EL (cell line): ENCODE results near the gene EEPD1.
A peak's percentile ranks its signal among the peaks of the same experiment; 100 is the strongest.

ENCODE experiments used
- DNase-seq: peaks from one replicate; pipeline ENCODE4 v3.0.0-alpha.2; 2016

Gene EEPD1

DNA sequence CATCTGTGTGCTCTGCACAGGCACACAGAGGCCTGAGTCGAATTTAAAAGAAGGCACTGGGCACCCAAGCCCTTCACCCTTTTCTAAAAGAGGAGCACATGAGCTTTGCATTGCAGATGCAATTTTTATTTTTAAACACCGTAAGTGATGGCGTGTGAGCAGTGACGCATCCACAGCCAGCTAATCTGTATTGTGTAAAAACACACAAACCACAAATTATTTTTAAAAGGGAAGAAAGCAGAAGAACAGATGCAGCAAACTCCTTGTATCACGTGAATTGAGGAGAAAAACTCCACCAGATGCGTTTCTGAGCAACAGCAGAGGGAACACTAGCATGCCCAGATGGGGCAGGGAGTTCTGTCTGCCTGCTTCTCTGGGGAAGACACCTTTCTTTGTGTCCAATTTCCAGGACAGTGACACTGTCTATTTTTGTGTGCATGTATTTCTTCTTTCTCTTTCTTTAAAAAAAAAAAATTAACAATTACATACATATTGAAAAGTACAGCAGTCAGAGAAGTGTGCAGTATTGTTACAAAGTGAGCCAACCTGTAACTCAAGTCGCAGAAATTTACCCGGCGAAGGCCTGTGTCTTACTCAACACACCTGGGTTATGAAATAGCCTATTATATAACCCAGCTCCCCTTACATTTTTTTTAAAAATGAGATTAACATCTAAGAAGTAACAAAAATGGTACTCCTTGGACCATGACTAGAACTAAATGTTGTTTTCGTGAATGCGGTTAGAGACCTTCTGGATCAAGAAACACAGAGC is 39.2 kb downstream of the EEPD1 start:
- peak; percentile 74 for DNase-seq

DNA sequence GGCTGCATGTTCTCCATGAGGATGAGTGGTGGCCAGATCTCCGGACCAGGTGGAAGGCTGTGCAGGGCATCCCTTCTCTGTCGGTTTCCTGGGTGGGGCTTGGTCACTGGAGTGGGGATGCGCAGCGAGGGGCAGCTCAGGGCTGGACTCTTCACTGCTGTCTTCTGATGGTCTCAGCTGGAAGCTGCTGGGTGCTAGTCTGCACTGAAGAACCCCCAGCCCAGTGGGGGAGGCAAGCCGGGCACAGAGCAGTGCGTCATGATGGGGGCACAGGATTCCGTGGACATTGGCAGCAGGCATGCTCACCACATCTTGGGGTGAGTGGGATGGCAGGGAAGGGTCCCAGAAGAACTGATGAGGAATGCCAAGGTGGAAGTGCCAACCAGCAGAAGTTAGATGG is 39.8 kb downstream of the EEPD1 start:
- DNase-seq: no peak

DNA sequence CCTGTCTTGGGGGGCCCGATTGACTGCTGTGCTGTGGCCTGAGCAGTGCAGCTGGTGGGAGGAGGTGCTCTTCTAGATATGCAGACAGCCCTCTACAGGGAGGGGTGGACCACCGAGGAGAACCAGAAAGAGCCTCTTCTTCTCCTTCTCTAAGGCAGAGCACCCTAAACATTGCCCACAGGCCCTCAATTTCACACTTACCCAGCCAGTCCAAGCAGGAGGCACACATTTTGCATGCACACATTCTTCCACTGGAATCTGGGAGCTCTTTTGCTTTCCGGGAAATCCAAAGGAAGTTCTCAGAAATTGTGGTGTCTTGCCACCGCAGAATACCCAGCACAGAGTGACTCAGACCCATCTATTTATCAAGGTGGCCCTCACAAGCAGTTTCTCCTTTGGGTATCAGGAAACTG is 45.8 kb downstream of the EEPD1 start:
- peak; percentile 49 for DNase-seq

DNA sequence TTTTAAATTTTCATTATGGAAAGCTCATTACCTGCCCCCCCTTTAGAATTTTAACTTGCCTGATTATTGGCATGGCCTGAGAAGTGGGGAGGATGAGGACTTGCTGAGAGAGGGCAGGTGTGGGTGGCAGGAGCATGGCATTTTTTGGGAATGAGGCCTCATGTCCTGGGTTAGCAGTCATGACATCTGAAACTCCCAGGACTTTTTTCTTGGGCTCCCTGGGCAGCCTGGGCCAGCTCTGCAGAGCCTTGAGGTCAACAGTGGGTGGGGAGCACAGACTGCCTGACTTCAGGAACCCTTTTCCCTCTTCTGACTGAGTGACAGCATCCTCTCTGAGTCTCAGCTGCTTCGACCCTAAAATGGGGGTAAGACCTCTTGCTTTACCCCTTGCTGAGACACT is 46.3 kb downstream of the EEPD1 start:
- no peak for DNase-seq

DNA sequence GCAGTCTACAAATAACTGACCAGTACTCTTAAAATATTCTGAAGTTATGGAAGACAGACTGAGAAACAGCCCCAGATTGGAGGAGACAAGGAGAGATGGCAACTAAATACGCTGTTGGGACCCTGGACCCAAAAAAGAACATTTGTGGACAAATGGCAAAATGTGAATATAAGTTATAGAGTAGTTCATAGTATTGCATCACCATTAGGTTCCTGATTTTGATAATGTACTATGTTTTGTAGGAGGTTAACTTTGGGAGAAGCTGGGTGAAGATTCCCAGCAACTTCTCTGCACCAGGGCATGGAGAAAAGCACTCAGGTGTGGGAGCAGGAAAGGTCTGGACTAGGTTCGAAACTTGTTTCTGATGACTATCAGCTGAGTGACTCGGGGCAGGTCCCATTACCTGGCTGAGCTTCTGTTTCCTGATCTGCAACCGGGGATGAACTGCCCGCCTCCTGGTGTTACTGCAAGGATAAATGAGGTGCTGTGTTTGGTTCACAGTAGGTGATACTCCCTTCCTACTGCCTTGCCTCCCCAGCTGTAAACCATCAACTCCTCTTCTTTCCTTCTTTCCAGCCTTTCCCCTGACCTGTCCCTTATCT is 48.2 kb downstream of the EEPD1 start:
- no peak for DNase-seq

DNA sequence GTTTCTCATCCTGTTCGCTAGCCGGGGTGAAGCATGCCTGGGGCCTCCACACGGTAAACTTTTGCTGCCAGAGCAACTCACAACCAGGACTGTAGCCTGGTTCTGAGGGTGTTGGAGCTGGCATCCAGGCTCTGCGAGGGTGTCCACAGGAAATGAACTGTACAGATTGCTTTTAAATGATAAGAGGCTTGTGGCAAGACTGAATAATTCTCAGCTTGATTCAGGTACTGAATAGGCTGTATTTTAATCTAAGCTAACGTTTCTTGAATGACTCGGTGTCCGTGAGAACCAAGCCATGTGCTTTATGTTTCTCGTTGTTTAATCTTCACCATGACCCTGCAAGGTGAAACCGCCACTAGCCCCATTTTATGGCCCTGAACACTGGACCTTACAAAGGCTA is 49.3 kb downstream of the EEPD1 start:
- peak; percentile 7 for DNase-seq

DNA sequence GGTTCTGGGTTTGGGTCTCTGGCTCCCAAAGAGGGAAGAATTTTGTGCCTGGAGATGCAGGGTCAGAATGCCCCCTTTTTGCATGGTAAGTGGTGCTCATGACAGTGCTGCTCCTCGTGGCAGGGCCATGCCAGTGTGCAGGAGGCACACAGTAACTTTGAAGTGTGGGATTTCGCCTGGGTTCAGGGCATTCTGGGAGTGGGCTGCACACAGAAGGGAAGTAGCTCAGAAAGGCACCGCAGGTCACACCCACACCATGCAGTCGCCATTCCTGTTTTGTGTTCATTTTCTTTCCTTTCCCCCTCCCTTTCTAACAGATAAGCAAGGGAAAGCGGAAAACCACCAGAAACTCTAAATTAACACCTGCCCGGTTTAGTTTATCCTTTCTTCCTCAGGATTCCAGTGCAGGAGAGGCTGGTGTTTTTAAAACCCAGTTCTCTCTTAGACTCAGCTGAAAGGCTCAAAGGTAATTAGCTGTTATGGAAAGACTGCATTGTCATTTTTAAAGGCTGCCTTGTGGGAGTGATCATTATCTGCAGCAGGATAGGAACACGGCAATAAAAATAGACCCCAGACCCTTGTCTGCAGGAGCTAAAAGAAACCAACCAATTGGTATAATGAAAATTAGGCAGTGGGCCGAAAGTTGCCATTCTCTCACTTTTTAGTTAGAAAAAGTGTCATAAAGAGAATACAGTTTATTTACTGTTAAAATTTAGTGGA is 50.2 kb downstream of the EEPD1 start:
- DNase-seq: no peak

DNA sequence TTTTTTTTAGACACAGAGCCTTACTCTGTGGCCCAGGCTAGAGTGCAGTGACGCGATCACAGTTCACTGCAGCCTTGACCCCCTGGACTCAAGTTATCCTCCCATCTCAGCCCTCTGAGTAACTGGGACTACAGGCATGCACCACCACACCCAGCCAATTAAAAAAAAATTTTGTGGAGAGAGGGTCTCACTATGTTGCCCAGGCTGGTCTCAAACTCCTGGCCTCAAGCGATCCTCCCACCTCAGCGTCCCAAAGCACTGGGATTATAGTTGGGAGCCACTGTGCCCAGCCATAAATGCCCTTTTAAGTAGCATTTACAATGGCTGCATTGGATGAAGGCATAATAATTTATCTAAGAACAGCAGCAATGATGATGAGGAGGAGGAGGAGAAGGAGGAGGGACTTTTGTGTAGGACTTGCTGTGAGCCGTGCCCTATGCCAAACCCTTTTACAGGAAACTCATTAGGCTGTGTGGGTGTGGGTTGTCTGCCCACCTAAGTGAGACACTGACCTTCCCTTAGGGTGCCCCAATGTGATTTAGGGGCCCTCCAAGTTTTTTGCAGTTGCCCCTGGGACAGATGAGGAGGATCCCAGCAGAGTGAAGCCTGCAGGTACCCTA is 51.1 kb downstream of the EEPD1 start:
- no peak for DNase-seq

DNA sequence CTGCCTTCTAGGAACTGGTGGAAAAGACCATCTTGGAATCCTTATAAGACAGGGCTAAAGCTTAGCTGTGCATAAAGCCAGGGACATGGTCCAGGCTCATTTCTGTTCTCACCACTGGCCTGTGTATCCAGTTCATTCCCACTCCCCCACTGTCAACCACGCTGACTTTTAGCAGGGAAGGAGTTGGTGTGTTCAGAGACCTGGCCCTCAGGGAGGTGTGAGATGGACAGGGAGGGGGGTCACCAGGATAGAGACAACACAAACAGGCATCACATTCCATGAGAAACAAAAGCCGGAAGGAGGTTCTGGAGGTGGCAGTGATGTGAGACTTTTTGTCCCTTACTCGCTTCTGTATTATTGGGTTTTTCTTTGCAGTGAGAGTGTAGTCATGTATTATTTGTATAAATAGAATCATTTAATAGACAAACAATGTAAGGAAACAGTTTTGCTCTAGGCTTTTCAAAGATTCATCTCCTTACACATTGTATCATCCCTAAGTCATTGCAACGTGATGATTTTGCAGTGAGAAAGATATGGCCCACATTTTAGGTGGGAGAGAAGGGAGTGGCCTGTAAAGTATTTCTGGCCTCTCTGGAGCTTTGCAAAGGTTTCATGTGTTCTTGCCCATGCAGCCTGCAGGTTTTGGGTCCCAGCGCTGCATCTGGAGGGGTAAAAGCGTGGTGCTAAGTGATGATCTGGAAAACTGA is 52.0 kb downstream of the EEPD1 start:
- no peak for DNase-seq

DNA sequence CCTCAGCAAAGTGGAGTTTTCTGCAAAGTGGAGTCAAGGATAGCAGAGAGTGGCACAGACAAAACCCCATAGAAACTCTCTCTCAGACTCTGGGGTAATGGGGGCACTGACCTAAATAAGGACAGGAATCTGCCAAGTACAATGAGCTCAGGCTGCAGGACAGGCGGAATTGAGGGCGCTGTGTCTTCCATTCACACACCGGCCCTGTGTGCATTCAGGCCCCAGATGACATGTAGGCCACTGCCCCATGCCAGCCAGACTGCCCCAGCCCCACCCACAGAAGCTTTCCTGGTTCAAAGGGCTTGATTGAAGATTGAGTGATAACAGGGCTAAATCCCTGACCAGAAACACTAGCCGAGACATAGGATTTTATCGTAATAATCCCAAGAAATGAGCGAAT is 52.7 kb downstream of the EEPD1 start:
- DNase-seq: no peak

DNA sequence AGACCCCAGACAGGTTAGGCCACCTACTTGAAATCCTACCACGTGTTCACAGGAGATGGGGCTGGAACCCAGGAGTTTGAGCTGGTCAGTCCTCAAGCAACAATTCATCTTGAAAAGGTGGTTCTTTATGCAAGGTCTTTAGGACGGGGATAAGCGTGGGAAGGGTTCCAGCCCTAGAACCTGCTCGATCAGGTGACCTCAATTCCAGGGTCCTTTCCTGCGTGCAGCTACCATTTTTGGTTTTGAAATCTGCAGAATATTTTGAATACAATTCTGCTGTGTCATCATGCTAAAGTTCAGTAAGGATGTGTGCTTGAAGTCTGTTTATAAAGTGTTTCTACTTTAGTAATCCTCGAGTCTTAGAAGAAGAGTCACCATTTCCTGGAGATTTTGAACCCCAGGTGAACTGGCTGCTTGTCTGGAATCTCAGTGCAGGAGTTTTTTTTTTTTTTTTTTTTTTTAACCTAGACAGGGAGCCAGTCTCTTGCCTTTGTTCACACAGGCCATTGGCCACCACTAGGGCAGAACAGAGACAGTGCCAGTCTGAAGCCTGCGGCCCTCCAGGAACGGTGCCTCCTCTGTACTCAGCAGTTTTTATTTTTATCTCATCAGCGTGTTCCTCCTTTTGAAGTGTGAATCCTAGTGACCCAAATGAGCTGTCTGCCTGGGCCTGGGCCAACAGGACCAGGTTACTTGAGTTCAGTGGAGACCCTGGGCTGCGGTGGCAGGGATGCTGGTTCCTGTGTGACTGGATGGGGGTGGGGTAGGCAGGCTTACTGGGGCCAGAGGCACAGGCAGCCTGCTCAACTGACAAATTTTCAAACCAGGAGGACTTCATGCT is 54.6 kb downstream of the EEPD1 start:
- peak; percentile 79 for DNase-seq

DNA sequence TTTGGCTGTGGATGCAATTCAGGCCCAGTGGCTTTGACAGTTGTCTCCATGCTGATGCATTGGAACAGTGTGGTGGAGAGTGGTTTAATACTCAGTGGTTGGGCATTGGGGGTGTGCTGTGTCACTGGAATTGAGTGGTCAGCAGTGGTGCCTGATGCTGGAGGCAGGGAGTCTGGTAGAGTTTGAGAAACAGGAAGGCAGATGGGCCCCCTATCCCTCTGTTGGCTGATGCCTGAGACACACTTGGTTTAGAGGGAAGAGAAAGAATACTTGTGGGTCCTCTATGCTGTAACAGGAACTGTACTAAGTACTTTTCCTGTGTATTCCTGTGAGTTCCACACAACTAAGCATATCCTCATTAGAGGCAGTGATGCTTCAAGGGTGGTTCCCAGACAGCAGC is 55.4 kb downstream of the EEPD1 start:
- peak; percentile 8 for DNase-seq

DNA sequence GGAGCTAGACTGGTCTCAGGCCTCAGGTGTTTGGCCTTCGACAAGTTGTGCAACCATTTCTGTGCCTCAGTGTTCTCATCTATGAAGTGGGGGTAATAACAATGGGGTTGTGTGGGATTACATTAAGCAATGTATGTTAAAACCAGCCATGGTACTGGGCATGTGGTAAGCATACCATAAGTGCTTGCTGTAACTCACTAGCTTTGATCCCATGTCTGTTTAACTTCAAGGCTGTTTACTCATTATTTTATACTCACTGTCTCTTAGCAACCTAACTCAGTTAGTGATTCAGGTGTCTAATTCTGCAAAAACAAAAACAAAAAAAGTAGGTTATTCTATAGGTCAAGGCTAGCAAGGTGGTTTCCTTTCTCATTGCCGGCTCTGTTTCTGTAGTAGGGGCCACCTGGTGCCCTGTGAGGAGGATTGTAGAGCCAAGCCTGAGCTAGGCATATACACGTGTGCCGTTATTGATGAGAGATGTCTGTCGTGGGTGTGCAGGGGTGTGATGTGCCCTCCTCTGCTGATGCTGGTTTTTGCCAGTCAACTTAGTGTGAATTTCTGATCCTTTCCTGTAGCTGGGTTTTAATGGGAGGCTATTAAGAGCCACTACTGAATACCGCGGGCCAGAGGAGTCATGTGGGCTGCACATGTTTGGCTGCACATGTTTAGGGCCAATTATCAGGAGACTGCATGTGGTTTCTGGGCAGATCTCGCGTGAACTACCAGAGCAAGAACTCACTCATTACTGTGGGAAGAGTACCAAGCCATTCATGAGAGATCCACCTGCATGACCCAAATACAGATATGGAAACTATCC is 56.2 kb downstream of the EEPD1 start:
- DNase-seq: no peak

DNA sequence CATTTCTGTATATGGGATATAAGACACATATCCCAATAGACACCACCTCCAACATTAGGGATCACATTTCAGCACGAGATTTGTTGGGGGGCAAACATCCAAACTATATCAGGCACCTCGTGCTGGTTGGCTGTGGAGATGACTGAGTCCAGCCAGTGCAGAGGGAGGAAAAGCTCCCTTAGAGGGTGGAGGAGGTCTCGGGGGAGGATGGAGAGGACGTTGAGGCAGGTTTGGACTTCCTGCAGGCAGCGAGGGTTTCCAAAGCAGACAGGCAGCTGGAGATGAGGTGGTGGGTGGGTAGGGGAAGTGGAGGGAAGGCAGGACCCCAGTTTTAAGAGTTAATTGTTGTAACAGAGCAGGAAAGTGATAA is 56.7 kb downstream of the EEPD1 start:
- no peak for DNase-seq

DNA sequence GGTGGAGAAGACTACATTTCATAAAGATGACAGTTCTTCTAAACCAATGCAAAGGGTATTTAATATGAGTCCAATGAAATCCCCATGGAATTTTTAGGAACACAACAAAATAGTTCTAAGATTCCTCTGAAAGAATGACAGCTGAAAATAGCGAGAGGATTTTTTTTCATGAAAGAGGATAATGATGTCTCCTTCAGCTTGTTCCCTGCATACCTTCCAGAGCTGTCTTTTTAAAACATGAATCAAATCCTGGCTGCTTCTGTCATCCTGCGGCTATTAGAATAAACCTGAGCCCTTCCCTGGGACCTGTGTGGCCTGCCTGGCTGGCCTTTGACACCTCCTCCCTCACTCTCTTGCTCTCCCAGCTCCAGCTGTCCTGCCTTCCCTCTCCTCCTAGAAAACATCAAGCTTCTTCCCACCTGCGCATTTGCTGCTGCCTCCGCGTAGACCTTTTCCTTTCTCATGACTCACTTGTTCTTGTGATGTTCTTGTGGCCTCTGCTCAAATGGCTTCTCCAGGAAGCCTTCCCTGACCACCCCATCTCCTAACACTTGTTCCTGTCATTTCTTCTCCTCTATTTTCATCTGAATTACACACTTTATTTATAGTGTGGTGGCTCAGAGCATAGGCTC is 57.4 kb downstream of the EEPD1 start:
- no peak for DNase-seq

DNA sequence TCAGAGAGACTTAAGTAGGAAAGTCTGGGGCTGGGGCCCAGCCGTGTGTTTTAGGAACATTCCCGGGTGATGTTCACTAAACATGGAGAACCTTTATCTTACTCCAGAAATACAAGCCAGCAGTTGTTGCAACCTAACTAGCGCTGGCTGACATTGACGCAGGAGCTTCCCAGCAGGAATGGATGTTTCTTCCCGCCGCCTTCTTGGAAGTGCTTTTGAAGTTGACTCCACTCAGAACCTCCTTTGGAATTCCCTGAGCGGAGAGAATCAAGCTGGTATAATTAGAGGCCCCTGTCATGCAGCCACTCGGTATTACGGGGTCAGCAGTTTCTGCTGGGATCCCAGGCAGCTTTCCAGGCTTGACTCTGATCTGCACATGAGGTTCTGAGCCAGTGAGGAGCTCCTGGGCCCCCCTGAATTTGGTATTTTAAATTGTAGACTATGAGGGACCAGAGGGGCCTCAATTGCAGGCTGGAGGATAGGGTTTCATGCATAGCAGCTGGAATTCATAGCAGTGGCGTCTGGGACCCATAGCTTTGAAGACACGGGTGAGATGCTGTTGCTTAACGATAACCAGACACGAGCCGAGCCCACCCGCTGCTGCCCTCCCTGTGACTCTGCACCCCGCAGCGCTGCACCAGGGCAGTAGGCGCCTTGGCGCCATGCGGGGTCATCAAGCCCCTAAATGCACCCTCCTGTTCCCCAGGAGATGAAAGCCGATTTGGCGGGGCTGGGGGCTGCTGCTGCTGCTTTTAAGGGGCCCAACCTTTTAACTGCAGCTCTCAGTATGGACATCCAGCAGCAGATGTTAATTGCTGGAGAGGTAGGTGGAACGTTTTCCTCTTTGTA is 61.8 kb downstream of the EEPD1 start:
- no peak for DNase-seq

DNA sequence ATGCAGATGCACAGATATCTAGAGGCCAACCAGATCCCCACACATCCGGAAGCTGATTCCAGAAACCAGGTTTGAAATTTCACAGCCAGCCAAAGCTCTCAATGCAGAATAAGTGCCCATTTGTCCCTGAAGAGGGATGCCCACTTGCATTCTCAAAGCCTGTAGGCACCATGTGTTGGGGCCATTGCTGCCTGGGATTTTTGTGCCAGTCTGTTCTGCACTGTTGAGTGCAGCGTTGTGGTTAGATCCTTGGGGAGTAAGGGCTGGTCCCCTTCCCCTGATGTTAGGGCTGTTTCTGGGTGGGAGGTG is 62.4 kb downstream of the EEPD1 start:
- no peak for DNase-seq

DNA sequence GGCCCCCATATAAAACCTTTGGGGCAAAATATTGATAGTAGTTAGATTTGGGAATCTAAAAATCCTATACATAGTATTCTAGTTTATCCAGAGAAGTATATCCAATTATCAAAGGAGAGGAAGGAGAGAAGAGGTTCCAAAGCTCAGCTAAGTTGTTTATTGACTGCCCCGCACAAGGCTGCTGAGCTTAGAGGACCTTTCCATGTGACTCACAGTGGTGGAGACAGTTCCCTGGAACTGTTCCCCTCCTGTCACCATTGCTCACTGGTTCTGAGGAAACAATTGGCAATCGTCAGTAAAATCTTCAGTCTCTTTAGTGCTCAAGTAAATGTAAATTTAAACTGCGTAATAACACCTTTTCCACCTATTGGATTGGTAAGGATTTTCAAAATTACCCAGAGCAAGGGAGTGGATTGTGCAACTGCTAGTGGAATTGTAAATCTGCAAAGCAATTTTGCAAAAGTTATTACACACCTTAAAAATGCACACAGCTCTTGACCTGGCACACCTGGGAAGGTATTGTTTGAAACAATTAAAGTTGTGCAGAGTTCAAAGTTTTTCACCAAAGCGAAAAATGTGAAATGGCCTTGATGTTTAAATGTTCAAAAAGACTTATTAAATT is 63.1 kb downstream of the EEPD1 start:
- DNase-seq: no peak

DNA sequence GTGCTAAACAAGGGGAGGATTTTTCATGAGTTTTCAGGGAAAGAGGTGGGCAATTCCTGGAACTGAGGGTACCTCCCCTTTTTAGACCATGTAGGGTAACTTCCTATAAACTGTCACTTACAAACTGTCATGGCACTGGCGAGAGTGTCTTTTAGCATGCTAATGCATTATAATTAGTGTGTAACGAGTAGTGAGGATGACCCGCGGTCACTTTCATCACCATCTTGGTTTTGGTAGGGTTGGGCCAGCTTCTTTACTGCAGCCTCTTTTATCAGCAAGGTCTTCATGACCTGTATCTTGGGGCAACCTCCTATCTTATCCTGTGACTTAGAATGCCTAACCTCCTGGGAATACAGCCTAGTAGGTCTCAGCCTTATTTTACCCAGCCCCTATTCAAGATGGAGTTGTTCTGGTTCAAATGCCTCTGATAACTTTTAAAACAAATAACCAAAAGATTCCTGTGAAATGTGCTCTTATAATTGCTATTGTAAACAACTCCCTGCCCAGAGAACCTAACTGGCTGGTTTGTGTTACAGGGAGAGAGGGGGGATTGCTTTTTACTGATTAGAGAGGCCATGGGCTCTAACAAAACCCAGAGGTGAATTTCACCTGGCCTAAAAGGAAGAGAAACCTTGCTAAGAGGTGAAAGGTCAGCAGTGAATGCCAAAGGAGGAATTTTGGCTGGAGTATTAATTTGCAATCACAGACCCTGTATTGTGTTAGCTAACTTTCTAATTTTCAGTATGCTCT is 64.3 kb downstream of the EEPD1 start:
- no peak for DNase-seq
